Measurements from ENCODE around the gene FOXP4. TPM values are rescaled to one million over a fixed set of nuclear protein-coding genes. Genes with fewer than 3 reads are reported as not detected.

The FOXP4 gene
- total and polyA plus RNA-seq, 4 donors: 2.5 to 16.0 (median 4.3) TPM

- TF ChIP-seq, protein P1, sequence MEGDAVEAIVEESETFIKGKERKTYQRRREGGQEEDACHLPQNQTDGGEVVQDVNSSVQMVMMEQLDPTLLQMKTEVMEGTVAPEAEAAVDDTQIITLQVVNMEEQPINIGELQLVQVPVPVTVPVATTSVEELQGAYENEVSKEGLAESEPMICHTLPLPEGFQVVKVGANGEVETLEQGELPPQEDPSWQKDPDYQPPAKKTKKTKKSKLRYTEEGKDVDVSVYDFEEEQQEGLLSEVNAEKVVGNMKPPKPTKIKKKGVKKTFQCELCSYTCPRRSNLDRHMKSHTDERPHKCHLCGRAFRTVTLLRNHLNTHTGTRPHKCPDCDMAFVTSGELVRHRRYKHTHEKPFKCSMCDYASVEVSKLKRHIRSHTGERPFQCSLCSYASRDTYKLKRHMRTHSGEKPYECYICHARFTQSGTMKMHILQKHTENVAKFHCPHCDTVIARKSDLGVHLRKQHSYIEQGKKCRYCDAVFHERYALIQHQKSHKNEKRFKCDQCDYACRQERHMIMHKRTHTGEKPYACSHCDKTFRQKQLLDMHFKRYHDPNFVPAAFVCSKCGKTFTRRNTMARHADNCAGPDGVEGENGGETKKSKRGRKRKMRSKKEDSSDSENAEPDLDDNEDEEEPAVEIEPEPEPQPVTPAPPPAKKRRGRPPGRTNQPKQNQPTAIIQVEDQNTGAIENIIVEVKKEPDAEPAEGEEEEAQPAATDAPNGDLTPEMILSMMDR (IDR thresholded peaks at IDR 0.05; ENCODE audit: low read depth, low read length, missing input control): no peak
- TF ChIP-seq SP1 (IDR thresholded peaks at IDR 0.05) (peak; percentile 27), RAD21 (IDR thresholded peaks at IDR 0.05) (peak; percentile 5 to 41), HNF4A (conservative IDR thresholded peaks at IDR 0.05) (peak; percentile 66 to 76), ATF3 (IDR thresholded peaks at IDR 0.05) (no peak), YY1 (IDR thresholded peaks at IDR 0.05) (peak; percentile 91), JUND (IDR thresholded peaks at IDR 0.05) (no peak), HNF4G (IDR thresholded peaks at IDR 0.05) (no peak), FOXA2 (IDR thresholded peaks at IDR 0.05) (no peak)
Observed at GRCh38 chr6:41548098-41548840, 2.1 kb downstream of the FOXP4 start (continued).

DNA sequence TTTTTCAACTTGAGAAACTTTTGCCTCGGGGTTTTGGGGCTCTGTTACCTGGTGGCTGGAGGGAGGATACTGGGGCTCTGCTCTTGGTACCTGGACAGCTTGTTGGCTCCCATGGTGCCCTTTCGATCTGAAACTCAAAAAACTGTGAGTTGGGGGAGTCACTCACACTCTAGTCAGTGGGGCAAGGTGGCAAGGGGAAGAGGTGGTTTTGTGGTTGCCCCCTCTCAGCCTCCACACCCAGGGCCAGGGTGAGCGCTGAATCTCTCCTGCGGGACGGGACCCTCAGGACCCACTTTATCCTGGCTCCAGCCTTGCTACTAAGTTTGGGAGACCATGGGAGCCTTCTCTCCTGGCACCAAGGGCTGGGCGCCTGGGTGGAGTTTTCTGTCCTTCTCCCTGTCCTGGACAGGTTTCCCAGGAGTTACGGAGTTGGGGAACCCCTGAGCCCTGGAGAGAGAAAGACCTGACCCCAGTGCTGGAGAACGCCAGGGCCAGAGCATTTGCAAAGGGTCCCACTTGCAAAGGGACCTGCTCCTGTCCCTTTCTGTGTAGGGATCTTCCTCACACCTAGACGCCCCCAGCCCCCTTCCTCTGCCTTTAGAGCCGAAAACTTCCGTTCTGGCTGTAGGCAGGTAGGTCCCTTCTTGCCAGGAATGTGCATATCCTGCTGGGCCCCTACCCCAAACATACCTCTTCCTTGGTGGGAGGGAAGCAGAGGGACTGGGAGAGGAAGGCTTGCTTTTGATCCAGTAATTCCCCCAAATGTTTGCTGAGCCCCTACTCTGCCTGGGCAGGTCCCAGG is 2.9 kb downstream of the FOXP4 start:
- Histone ChIP-seq H3K36me3 (ENCODE audit: control insufficient read depth in 4 of 4, insufficient read depth in 3 of 4, low read depth in 1 of 4, low read length in 3 of 4) (peaks cover 0 to 2% (median 0%) of the 10 kb centered on the region in 4 donors), H3K27ac (ENCODE audit: low read depth in 1 of 2, low read length in 2 of 2) (peak overlapping the region; percentile 59 to 78), H3K9me3 (ENCODE audit: control insufficient read depth in 4 of 4, low read length in 3 of 4) (no peaks in the 10 kb centered on the region), H3K9ac (ENCODE audit: low read depth in 1 of 2, low read length in 2 of 2) (peak overlapping the region in 1 of 2 donors; percentile 9), H3K4me3 (ENCODE audit: low read depth in 1 of 3, low read length in 3 of 3) (peak overlapping the region in 2 of 3 donors; percentile 21 to 89), H3K4me1 (ENCODE audit: control insufficient read depth in 4 of 4, insufficient read depth in 4 of 4, low read length in 3 of 4) (peaks cover 8 to 61% (median 43%) of the 10 kb centered on the region in 4 donors), H3K27me3 (ENCODE audit: control insufficient read depth in 4 of 4, insufficient read depth in 4 of 4, low read length in 3 of 4) (no peaks in the 10 kb centered on the region)
- 80% methylated on average over 11 of the region's 11 CpGs for WGBS
- no peak for TF ChIP-seq GABPA (IDR thresholded peaks at IDR 0.05 in 1 of 2, conservative IDR thresholded peaks at IDR 0.05 in 1 of 2)
- TF ChIP-seq HNF4A (conservative IDR thresholded peaks at IDR 0.05): peak in 1 of 2 donors; percentile 3
- DNase-seq (ENCODE audit: low spot score): no peak

GRCh38 chr6:41549673-41550072 is 3.5 kb downstream of the FOXP4 start:
- Histone ChIP-seq H3K9ac (ENCODE audit: low read depth in 1 of 2, low read length in 2 of 2) (no peak overlapping the region), H3K36me3 (ENCODE audit: control insufficient read depth in 4 of 4, insufficient read depth in 3 of 4, low read depth in 1 of 4, low read length in 3 of 4) (peaks cover 0 to 2% (median 0%) of the 10 kb centered on the region in 4 donors), H3K4me1 (ENCODE audit: control insufficient read depth in 4 of 4, insufficient read depth in 4 of 4, low read length in 3 of 4) (peaks cover 8 to 64% (median 43%) of the 10 kb centered on the region in 4 donors), H3K9me3 (ENCODE audit: control insufficient read depth in 4 of 4, low read length in 3 of 4) (no peaks in the 10 kb centered on the region), H3K4me3 (ENCODE audit: low read depth in 1 of 3, low read length in 3 of 3) (no peak overlapping the region), H3K27me3 (ENCODE audit: control insufficient read depth in 4 of 4, insufficient read depth in 4 of 4, low read length in 3 of 4) (no peaks in the 10 kb centered on the region), H3K27ac (ENCODE audit: low read depth in 1 of 2, low read length in 2 of 2) (no peak overlapping the region)
- DNase-seq (ENCODE audit: low spot score): no peak
- WGBS: over 99% methylated on average over 2 of the region's 2 CpGs
- TF ChIP-seq, protein P1 (IDR thresholded peaks at IDR 0.05; ENCODE audit: low read depth, low read length, missing input control): no peak

Data from liver (tissue), 9 donors.